Measurements from ENCODE around the gene PELI2. TPM values are rescaled to one million over a fixed set of nuclear protein-coding genes. Genes with fewer than 3 reads are reported as not detected.

PELI2 gene
- total RNA-seq, 4 donors from 2014 or later: 8.2 to 27.0 (median 10.1) TPM

GRCh38 chr14:56309198-56309597 lies 191.0 kb downstream of the PELI2 start:
- ATAC-seq (ENCODE audit: low FRiP score) (no peak), DNase-seq (ENCODE audit: low spot score) (no peak)
- no peak for TF ChIP-seq CTCF (IDR thresholded peaks at IDR 0.05)

- TF ChIP-seq CTCF (IDR thresholded peaks at IDR 0.05): no peak
- DNase-seq (ENCODE audit: low spot score): no peak
- no peak for ATAC-seq (ENCODE audit: low FRiP score)
These were observed 192.4 kb downstream of the PELI2 start for GRCh38 chr14:56310643-56311042.

DNA sequence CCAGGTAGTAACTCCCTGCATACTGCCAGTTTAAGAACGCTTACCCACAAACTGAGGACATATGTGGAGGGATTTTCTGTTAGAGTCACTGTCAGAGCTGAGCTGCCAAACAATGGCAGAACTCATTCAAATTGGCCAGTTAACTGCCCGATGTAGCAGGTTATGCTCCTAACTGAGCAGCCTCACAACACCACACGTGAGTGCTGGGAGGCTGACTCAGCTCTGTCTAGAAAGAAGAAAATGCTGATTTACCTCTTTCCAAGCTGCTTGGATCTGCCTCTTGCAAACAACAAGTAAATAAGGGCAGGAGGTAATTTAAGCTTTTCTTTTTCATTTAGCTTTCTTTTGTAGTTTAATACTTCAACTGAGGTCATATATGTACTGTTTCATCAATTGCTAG lies 195.6 kb downstream of the PELI2 start:
- ATAC-seq (ENCODE audit: low FRiP score): no peak
- DNase-seq (ENCODE audit: low spot score): no peak
- TF ChIP-seq CTCF (IDR thresholded peaks at IDR 0.05): no peak

GRCh38 chr14:56318393-56319115 lies 200.3 kb downstream of the PELI2 start:
- TF ChIP-seq CTCF (IDR thresholded peaks at IDR 0.05): no peak
- no peak for DNase-seq (ENCODE audit: low spot score)
- no peak for ATAC-seq (ENCODE audit: low FRiP score)

GRCh38 chr14:56321861-56322260 lies 203.7 kb downstream of the PELI2 start:
- no peak for TF ChIP-seq CTCF (IDR thresholded peaks at IDR 0.05)
- no peak for ATAC-seq (ENCODE audit: low FRiP score)
- no peak for DNase-seq (ENCODE audit: low spot score)

DNA sequence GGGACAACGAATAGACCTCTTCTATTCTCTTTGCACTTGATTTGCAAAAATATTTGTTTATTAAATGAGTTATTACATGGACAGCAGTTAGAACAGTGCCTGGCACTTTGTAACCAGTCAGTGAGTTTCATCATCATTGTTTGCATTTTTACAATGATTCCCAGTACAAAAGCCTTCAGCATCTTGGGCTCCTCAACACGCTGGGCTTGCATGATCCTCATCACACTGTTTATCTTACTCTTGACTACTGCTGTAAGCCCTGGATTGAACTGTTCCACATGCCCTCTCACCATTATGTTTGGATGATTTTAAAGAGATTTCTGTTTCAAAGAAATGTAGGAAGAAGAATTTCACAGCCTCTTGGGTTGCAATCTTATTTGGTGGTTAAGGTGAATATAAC lies 204.3 kb downstream of the PELI2 start:
- ATAC-seq (ENCODE audit: low FRiP score): no peak
- no peak for TF ChIP-seq CTCF (IDR thresholded peaks at IDR 0.05)
- no peak for DNase-seq (ENCODE audit: low spot score)

DNA sequence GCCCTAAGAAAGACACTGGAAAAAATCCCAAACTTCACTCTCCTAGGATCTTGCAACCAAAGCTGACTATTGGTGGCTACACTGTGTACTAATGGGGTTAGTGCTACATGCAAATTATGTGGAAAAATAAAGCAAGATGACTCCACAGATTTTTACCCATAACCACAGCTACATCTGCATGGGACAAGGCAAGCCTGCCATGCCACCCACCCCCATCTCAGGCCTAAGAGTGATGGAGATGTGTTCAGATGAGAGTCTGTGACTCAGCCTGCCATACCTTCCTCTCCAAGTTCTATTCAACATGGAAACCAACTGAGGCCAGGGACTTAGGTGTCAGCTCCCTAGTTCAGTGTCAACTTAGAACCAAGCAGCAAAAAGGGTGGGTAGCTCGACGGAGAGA lies 206.2 kb downstream of the PELI2 start:
- TF ChIP-seq CTCF (IDR thresholded peaks at IDR 0.05): no peak
- DNase-seq (ENCODE audit: low spot score): no peak
- ATAC-seq (ENCODE audit: low FRiP score): no peak
